Erythroblast (primary cell): ENCODE measurements around the gene ROBO3.

Experiments
- GATA1 ChIP-seq: IDR thresholded peaks from 2 replicates; pipeline ENCODE4 v1.6.1; 2011; ENCODE audit warnings: low read depth, mild to moderate bottlenecking, control low read depth, low read length, moderate library complexity
- POLR2A ChIP-seq: IDR thresholded peaks from 2 replicates; pipeline ENCODE4 v1.6.1; 2011; ENCODE audit warnings: mild to moderate bottlenecking, low read length

DNA sequence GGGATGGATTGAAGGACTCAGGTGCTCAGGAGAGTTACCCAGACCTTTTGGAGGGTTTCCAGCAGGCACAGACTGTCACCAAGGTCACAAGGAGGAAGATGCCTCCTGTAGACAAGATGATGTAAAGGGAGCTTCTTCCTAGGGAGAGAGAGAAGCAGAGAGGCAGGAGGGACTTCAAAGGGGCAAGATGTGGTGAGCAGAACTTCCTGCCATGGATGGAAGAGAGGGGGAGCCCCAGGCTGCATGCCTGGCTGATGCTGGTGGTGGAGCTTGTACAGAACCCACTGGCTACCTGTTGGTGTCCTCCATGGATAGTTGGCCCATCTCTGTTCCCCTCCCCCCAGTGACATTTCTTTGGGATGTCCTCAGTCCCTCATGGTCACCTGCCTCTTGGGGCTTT lies 58.1 kb downstream of the ROBO3 start:
- TF ChIP-seq POLR2A (no peak), GATA1 (no peak)
